HEK293T (cell line): ENCODE results near the gene TRPT1.
"Not testable (repeated sequence)": the region's sequence is repeated elsewhere in the genome, so short reads cannot be mapped to it uniquely, and the experiment has no call there.

Experiments
- CTCF ChIA-PET: fragments of 350-600 bp; formaldehyde crosslinking; extraction: SDS; loops from one replicate; lab custom pipeline; 2021; ENCODE audit warnings: antibody characterized with exemption, inconsistent platforms; lab: Yijun Ruan, JAX
- POLR2A ChIA-PET: fragments of 350-600 bp; formaldehyde crosslinking; extraction: SDS; loops from one replicate; lab custom pipeline; 2020; ENCODE audit warnings: antibody characterized with exemption, inconsistent platforms; lab: Yijun Ruan, JAX
- DNase-seq: peaks from one replicate; pipeline ENCODE4 v3.0.0; 2012; ENCODE audit warnings: mixed read lengths; ENCODE audit errors: extremely low spot score
- ARNT ChIP-seq: fragments of 450-650 bp; IDR thresholded peaks from 2 replicates; pipeline ENCODE4 v1.6.1; 2017; ENCODE audit warnings: mild to moderate bottlenecking
- BHLHE40 ChIP-seq: fragments of 450-650 bp; IDR thresholded peaks from 2 replicates; pipeline ENCODE4 v1.6.1; 2016; ENCODE audit warnings: mild to moderate bottlenecking, moderate library complexity, borderline replicate concordance
- CTBP1 ChIP-seq: fragments of 450-650 bp; IDR thresholded peaks from 2 replicates; pipeline ENCODE4 v1.6.1; 2016; ENCODE audit warnings: borderline replicate concordance
- ELF4 ChIP-seq: fragments of 450-650 bp; IDR thresholded peaks from 2 replicates; pipeline ENCODE4 v1.6.1; 2017; ENCODE audit warnings: antibody characterized with exemption
- FOXA1 ChIP-seq: fragments of 450-650 bp; IDR thresholded peaks from 2 replicates; pipeline ENCODE4 v1.6.1; 2016; ENCODE audit warnings: mild to moderate bottlenecking
- FOXK2 ChIP-seq: fragments of 450-650 bp; IDR thresholded peaks from 2 replicates; pipeline ENCODE4 v1.6.1; 2016; ENCODE audit warnings: mild to moderate bottlenecking
- FOXM1 ChIP-seq: fragments of 450-650 bp; IDR thresholded peaks from 2 replicates; pipeline ENCODE4 v1.6.1; 2017; ENCODE audit warnings: mild to moderate bottlenecking, borderline replicate concordance
- HDGF ChIP-seq: fragments of 450-650 bp; IDR thresholded peaks from 2 replicates; pipeline ENCODE4 v1.6.1; 2017; ENCODE audit warnings: antibody characterized with exemption, borderline replicate concordance
- L3MBTL2 ChIP-seq: fragments of 450-650 bp; conservative IDR thresholded peaks from 2 replicates; pipeline ENCODE4 v1.6.1; 2016; ENCODE audit warnings: mild to moderate bottlenecking
- LEF1 ChIP-seq: fragments of 450-650 bp; IDR thresholded peaks from 2 replicates; pipeline ENCODE4 v1.6.1; 2017; ENCODE audit warnings: mild to moderate bottlenecking, borderline replicate concordance
- NFRKB ChIP-seq: fragments of 450-650 bp; IDR thresholded peaks from 2 replicates; pipeline ENCODE4 v1.6.1; 2016; ENCODE audit warnings: mild to moderate bottlenecking, moderate library complexity
- PKNOX1 ChIP-seq: fragments of 450-650 bp; IDR thresholded peaks from 2 replicates; pipeline ENCODE4 v1.6.1; 2016
- SP1 ChIP-seq: fragments of 450-650 bp; IDR thresholded peaks from 2 replicates; pipeline ENCODE4 v1.6.1; 2017
- TARDBP ChIP-seq: fragments of 450-650 bp; IDR thresholded peaks from 2 replicates; pipeline ENCODE4 v1.6.1; 2016
- ZNF384 ChIP-seq: fragments of 450-650 bp; IDR thresholded peaks from 2 replicates; pipeline ENCODE4 v1.6.1; 2016

The TRPT1 gene

GRCh38 chr11:64247729-64248531 is 21.9 kb upstream of the TRPT1 start:
- CTCF ChIA-PET = interaction anchor here (2.2 kb wide), 1 partner anchor 57 kb away, joined by 7 read pairs; no protein-coding TSS in a partner anchor
- TF ChIP-seq ELF4 (no peak), NFRKB (no peak), ZNF384 (no peak), CTBP1 (no peak), FOXM1 (no peak), TARDBP (no peak), L3MBTL2 (no peak), FOXA1 (no peak), FOXK2 (no peak)
- POLR2A ChIA-PET = interaction anchor here (0.9 to 8.9 kb wide), 8 partner anchors 10 to 62 kb away, joined by 4 to 78 read pairs (median 12); partner anchors contain the start of genes DNAJC4, ESRRA, NUDT22 and STIP1
- no peak for DNase-seq

- ChIA-PET CTCF (no interaction called here), POLR2A (interaction anchor here (0.8 to 8.9 kb wide), 13 partner anchors 8 to 84 kb away, joined by 3 to 78 read pairs (median 7); partner anchors contain the start of genes DNAJC4, ESRRA, NUDT22 and PRDX5)
- TF ChIP-seq PKNOX1 (no peak), HDGF (no peak), BHLHE40 (no peak), CTBP1 (no peak), LEF1 (0 out of 2 replicates have a peak, but pooled peaks have one; percentile 10), L3MBTL2 (peak; percentile 92), SP1 (no peak), FOXK2 (no peak), TARDBP (no peak)
- peak; percentile 82 for DNase-seq
Measured at GRCh38 chr11:64246871-64247728, 21.1 kb upstream of the TRPT1 start, which contains the start of gene PPP1R14B. Gene PPP1R14B (minus strand): TSS chr11:64246943. CDS start chr11:64246673, 270 bp downstream.

- POLR2A ChIA-PET = interaction anchor here (0.8 to 8.9 kb wide), 13 partner anchors 8 to 85 kb away, joined by 3 to 78 read pairs (median 7); partner anchors contain the start of genes DNAJC4, ESRRA, NUDT22 and PRDX5
- TF ChIP-seq FOXM1 = peak; percentile 32; the same call in 1 of the 2 replicates
- CTCF ChIA-PET = interaction anchor here (0.9 kb wide), 1 partner anchor 42 kb away, joined by 3 read pairs; no protein-coding TSS in a partner anchor
- DNase-seq = not testable (repeated sequence)
Measured at GRCh38 chr11:64246621-64246870, 20.6 kb upstream of the TRPT1 start.

GRCh38 chr11:64245797-64246620 is 20.0 kb upstream of the TRPT1 start:
- no peak for DNase-seq

DNA sequence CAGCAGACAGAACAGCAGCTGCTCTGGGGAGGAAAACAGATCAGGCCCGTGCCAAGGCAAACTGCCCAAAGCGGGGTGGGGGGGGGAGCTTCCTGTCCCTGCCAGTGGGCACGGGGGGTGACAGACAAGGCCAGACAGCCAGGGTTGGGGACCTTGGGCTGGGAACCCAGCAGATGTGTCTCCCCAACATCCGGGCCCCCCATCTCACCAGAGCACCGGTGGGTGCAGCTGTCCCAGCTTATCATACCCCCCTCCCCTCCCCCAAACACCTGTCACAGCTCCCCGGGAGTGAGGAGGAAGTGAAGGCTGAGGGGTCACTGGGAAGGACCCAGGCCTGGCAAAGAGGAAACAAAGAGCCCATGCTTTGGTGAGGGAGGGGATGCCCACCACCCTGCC is 19.4 kb upstream of the TRPT1 start:
- CTCF ChIA-PET = no interaction called here
- no peak for DNase-seq
- TF ChIP-seq BHLHE40 = no peak
- POLR2A ChIA-PET = interaction anchor here (0.9 to 8.9 kb wide), 12 partner anchors 9 to 109 kb away, joined by 3 to 78 read pairs (median 8); partner anchors contain the start of genes DNAJC4, ESRRA, NUDT22 and PRDX5

More at GRCh38 chr11:64245797-64246620, 20.0 kb upstream of the TRPT1 start:
- TF ChIP-seq CTBP1 (no peak), LEF1 (no peak), TARDBP (no peak), FOXA1 (no peak), HDGF (peak; percentile 77; the same call in 1 of the 2 replicates), ARNT (no peak), L3MBTL2 (no peak)
- ChIA-PET POLR2A (interaction anchor here (0.8 to 8.9 kb wide), 16 partner anchors 7 to 109 kb away, joined by 3 to 78 read pairs (median 5); partner anchors contain the start of genes DNAJC4, ESRRA, NUDT22 and PRDX5), CTCF (interaction anchor here (0.6 to 0.9 kb wide), 2 partner anchors 41 to 44 kb away, joined by 3 read pairs; no protein-coding TSS in a partner anchor)

- DNase-seq = no peak
- TF ChIP-seq CTBP1 = no peak
- POLR2A ChIA-PET = interaction anchor here (0.9 to 8.9 kb wide), 8 partner anchors 9 to 110 kb away, joined by 3 to 78 read pairs (median 10); partner anchors contain the start of genes DNAJC4, PRDX5 and VEGFB
- CTCF ChIA-PET = interaction anchor here (1.0 kb wide), 1 partner anchor 87 kb away, joined by 4 read pairs; no protein-coding TSS in a partner anchor
Measured at GRCh38 chr11:64244966-64245365, 19.0 kb upstream of the TRPT1 start.
